Stromal cell of bone marrow (primary cell): Measurements from ENCODE around the gene KCNAB2.

Experiments used
- DNase-seq: peaks from one replicate; pipeline ENCODE4 v3.0.0-alpha.2; 2012; ENCODE audit warnings: low read depth

KCNAB2 gene

GRCh38 chr1:6045561-6045960 lies at the start of gene KCNAB2:
TSS of gene KCNAB2 (plus strand) at chr1:6045888. CDS start at chr1:6051537, 5,649 bp downstream.
- no peak for DNase-seq

- no peak for DNase-seq
Observed at GRCh38 chr1:5996641-5997270, 48.9 kb upstream of the KCNAB2 start.

GRCh38 chr1:5997316-5997715 lies 48.4 kb upstream of the KCNAB2 start:
- no peak for DNase-seq

GRCh38 chr1:5998051-5998905 lies 47.4 kb upstream of the KCNAB2 start:
- DNase-seq, result no peak

- DNase-seq, result no peak
Observed at GRCh38 chr1:5998906-5999301, 46.8 kb upstream of the KCNAB2 start.

GRCh38 chr1:5999711-6000443 lies 45.8 kb upstream of the KCNAB2 start:
- no peak for DNase-seq

- no peak for DNase-seq
Observed at GRCh38 chr1:6000444-6001288, 45.0 kb upstream of the KCNAB2 start.

GRCh38 chr1:6001992-6002576 lies 43.6 kb upstream of the KCNAB2 start:
- DNase-seq, result no peak

GRCh38 chr1:6002714-6003501 lies 42.8 kb upstream of the KCNAB2 start:
- no peak for DNase-seq

- no peak for DNase-seq
Observed at GRCh38 chr1:6003568-6004411, 41.9 kb upstream of the KCNAB2 start.

GRCh38 chr1:6004412-6005123 lies 41.1 kb upstream of the KCNAB2 start:
- DNase-seq, result no peak

- DNase-seq, result no peak
Observed at GRCh38 chr1:6005276-6005917, 40.3 kb upstream of the KCNAB2 start.

- DNase-seq, result no peak
Observed at GRCh38 chr1:6006882-6007281, 38.8 kb upstream of the KCNAB2 start.

- no peak for DNase-seq
Observed at GRCh38 chr1:6007318-6008083, 38.2 kb upstream of the KCNAB2 start.

GRCh38 chr1:6008084-6008415 lies 37.6 kb upstream of the KCNAB2 start:
- no peak for DNase-seq

- DNase-seq, result no peak
Observed at GRCh38 chr1:6008696-6009095, 37.0 kb upstream of the KCNAB2 start.

- DNase-seq, result no peak
Observed at GRCh38 chr1:6009120-6010040, 36.3 kb upstream of the KCNAB2 start.
